Glomerular visceral epithelial cell (primary cell): Measurements from ENCODE around the gene PHOSPHO1.

Experiments
- DNase-seq: peaks from one replicate; pipeline ENCODE4 v3.0.0-alpha.2; 2016; ENCODE audit errors: extremely low spot score

The PHOSPHO1 gene

GRCh38 chr17:49218941-49219913 is 11.4 kb downstream of the PHOSPHO1 start:
- no peak for DNase-seq

DNA sequence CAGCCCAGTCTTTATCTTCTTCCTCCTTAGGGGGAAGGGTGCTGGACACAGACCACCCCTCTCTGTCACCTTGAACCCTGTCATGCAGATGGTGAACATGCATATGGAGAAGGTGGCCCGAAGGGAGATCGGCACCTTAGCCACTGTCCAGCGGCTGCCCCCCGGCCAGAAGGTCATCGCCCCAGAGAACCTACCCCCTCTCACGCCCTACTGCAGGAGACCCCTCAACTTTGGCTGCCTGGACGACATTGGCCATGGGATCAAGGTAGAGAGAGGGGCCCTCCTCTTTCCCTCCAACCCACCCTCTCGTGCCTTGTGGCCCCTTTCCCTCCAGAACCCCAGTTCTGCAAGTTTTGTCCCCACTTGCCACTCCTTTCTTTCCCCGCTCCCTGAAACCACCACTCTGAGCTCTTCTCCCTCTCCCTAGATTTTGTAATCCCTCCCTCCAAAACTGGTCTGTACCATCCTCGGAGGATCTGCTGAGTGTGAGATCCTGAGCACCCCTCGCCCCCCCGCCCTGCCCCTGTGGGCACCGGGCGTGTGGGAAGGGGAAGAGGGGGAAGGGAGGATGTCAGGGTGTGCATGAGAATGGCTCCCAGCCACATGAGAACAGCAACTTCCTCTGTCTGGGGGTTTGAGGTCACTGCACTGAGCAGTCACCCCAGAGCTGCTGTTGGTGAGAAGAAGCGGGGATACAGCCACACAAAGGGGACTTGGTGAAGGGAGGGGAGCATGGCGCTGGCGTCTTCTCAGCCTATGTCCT is 12.8 kb downstream of the PHOSPHO1 start:
- no peak for DNase-seq

DNA sequence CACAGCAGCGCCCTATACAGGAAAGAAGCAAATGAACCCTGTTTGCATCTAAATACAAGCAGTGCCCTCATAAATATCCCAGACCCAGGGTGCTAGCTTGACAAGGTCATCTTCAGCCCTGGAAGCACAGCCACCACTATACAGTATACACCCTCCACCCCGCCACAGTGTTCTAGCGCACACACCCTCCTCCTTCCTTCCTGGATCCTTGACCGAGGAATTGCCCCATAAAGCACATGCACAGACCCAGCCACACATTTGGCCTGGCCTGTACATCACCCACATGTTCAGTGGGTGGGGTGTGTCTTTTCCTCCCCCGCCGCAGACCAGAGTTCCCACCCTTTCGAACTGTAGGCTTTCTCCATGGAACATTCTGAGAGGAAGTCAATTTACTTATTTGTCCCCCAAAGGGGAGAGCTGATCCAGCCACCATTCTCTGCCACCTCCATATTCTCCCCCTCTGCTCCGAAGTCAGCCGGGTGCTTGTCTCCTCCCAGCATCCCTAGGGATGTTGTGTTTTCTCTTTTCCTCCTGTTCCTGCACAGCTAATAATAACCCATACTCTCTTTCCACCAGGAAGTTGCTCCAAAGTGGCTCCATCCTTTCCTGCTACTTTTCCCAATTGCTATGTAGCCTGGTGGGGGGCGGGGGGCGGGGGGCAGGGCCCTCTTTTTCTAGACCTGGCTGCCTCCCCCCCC is 13.5 kb downstream of the PHOSPHO1 start:
- no peak for DNase-seq

DNA sequence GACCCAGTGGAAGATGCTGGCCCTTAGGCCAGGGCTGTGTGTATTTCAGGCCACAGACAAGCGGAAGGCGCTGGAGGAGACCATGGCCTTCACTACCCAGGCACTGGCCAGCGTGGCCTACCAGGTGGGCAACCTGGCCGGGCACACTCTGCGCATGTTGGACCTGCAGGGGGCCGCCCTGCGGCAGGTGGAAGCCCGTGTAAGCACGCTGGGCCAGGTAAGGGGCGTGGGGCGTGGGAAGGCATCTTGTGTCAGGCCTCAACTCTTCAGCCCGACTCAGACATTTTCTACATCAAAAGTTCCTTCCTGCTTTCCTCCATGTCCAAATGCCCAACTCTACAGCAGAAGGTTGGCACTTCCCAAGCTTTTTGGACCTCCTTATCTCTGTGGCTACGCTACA is 14.1 kb downstream of the PHOSPHO1 start:
- no peak for DNase-seq

DNA sequence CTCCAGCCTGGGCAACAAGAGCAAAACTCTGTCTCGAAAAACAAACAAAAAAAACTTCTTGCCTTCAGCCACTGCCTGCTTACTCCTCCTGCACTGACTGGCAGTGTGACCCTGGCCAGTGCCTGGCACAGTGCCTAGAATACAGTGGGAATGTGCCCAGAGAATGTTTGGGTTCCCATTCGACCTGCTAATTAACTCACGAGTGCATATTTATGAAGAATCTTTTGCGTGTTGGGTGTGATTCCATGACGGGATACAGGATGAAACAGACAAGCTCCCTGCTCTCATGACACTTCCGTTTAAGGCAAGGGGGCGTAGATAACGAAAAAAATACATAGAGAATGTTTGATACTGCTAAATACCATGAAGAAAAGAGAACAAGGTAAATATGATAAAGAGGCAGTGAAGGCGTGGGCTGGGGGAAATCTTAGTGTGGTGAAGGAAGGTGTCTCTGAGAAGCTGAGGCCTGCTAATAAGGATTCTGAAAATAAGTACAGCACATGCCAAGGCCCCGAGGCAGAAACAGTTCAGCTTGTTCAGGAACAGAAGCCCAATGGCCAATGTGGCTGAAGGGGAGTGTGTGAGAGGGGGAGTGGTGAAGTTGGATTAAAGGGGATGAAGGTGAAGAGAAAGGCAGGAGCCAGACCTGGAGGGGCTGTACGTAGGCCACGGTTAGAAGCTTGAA is 15.8 kb downstream of the PHOSPHO1 start:
- no peak for DNase-seq

DNA sequence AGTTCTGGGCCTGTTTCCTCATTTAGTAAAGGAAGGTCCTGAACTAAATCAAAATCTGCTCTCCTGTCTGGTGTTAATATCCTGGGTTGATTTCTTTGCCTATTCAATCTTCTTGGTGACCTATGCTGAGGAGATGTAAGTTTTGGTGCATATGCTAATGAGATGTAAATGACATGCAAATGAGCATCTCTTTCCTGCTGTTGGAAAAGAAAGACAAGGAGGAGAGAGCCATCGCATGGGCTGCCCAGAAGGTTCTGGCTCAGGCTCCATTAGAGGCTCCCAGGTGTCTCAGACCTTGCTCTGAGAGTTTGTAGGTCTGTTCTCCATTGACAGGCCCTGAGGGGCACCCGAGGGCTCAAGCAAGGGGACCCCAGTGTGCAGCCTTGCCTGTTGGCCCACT is 16.7 kb downstream of the PHOSPHO1 start:
- no peak for DNase-seq

- no peak for DNase-seq
Observed at GRCh38 chr17:49213399-49213798, 17.2 kb downstream of the PHOSPHO1 start.

DNA sequence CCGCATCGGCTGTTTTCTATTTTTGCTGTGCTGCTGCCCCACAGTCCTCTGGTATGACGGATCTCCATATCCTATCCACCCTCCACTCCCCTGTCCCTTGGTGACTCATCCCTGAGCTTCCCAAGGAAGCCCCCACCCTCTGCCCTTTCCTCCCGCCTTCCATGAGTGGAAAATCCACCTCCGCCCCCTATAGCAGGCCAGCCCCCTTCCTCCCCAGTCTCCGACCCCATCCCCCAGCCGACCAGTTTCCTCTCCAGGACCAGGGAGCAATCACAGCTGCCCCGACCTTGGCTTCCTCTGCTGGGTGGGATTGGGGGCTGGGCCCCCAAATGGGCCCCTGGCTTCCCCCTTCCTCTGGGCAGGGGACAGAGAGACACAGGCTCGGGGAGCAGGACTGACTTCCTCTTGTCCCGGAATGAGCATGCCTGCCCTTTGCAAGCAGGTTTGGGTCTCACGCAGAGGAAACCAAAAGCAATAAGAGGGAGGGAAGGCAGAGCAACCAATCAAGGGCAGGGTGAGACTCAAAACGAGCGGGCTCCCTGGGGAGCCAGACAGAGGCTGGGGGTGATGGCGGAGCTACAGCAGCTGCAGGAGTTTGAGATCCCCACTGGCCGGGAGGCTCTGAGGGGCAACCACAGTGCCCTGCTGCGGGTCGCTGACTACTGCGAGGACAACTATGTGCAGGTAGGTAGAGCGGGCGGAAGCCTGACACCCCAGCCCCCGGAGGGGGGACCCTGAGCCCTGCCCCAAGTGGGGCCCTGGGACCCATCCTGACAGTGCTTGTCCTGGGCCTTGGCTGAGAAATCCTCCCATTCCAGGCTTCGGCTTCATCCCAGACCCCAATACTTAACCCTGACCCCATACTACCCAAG is 20.2 kb downstream of the PHOSPHO1 start, which contains the start of the genes ABI3 and GNGT2:
ABI3 (plus strand) TSS at position 550 of the 872 bp plus-strand sequence; CDS start at position 568, 18 bp downstream.
GNGT2 (minus strand) TSS at position 417 of the 872 bp plus-strand sequence. CDS start 3,152 bp downstream, outside the sequence.
- no peak for DNase-seq

- no peak for DNase-seq
Observed at GRCh38 chr17:49209061-49209571, 21.5 kb downstream of the PHOSPHO1 start.

DNA sequence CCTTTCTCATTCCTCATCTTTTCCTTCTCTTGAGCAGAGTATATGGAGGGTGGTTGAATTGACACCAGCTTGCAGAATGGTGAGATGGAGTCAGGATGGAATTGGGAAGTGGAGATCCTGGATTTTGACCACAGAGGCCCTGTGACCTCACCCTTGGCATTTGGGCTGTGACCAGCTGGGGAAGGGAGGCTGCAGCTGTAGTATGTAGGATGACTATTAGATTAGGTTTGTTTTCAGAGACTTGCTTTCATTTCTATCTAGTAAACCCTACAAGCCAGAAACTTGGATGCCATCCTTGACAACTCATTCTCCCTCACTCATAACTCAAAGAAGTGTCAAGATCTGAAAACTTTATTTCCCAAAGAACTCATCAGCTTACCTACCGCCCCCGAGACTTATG is 26.1 kb downstream of the PHOSPHO1 start:
- DNase-seq: no peak

- DNase-seq: no peak
Observed at GRCh38 chr17:49203796-49204195, 26.8 kb downstream of the PHOSPHO1 start.

- DNase-seq: peak; percentile 28
Observed at GRCh38 chr17:49201481-49201927, 29.1 kb downstream of the PHOSPHO1 start.

DNA sequence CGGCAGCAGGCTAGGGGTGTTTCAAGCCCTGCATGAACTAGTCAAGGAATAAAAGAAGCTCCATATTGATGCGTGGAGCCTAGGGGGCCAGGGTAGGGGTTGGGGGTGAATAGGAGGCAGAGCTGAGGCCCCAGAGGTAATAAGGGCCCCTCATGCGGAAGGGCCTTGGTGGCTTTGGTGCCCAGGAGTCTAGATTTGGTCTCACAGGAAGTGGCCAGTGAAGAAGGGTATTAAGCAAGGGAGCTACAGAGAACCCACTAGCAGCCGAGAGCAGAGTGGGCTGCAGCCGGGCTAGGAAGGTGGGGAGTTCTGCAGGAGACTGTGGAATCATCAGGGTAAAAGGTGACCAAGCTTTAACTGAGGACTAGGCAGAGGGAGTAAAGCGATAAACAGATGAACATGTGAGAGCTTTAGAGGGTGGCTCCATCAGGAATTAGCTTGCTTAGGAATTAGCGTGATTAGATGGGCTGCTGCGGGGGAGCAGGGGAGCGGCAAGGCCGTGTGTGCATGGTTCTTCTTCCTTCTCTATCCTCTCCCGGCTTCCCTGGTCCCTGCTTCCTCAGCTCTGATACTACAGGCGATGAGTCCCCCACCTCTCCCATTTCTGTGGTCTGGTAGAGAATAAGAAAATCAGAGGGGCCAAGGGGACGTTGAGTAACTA is 30.0 kb downstream of the PHOSPHO1 start:
- no peak for DNase-seq

- DNase-seq: peak; percentile 22
Observed at GRCh38 chr17:49198211-49198610, 32.4 kb downstream of the PHOSPHO1 start.

DNA sequence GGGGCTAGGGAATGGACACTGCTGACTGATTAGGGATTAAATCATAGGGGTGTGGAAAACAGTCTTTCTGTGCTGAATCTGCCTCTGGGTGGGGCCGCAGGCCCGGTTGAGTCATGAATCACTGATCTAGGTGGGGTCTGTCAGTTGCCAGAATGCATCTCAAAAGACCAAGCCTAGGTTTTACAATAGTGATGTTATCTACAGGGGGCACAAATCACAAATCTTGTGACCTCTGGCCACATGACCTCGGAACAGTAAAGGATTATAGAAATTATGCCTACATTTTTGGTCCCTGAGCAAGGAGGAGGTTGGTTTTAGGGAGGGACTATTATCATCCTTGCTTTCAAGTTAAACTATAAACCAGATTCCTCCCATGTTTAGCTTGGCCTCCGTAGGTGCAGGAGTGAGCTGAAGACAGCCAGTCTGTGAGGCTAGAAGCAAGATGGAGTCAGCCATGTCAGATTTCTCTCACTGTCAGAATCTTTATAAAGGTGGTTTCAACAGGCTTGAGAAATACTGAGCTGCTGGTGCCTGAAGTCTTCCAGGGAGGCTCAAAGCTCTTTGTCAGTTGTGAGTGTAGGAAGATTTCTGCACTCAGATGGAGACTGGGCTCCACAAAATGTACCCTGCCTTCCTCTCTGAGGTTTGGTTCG is 33.1 kb downstream of the PHOSPHO1 start:
- DNase-seq: peak; percentile 61

DNA sequence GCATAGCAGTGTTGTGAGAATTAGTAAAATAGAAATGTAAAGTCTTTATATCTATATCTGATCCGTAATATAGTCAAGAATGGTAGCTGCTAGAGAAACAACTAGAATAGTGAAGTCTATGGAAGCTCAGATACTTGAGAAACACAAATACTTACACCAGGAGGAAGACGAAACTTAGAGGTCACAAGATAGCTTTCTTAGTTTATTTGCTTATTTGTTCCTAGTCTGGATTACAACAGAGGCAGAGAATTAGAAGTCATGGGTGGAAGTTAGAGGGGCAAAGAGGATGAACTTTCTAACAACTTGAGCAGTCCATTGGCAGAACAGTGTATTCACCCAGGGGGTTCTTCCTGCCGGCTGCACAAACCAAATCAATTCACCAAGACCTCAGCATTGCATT is 34.1 kb downstream of the PHOSPHO1 start:
- DNase-seq: no peak

DNA sequence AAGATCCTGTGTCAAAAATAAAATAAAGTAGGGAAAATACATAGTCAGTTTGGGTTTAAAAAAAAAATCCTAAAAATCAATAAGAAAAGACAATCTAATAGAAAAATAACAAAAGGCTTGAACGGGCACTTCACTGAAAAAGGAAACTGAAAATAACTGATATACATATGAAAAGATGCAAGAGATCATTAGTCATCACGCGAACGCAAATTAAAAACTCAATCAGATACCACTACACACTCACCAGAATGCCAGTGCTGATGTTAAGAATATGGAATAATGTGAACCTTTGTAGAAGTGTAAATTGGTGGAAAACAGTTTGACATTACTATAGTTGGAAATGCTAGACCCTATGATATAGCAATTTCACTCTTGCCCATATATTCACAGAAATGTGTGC is 34.8 kb downstream of the PHOSPHO1 start:
- DNase-seq: no peak

GRCh38 chr17:49194297-49194607 is 36.3 kb downstream of the PHOSPHO1 start:
- DNase-seq: no peak
